Measurements from ENCODE around the gene OR2A2.
A peak's percentile ranks its signal among the peaks of the same experiment; 100 is the strongest.

Gene OR2A2

DNA sequence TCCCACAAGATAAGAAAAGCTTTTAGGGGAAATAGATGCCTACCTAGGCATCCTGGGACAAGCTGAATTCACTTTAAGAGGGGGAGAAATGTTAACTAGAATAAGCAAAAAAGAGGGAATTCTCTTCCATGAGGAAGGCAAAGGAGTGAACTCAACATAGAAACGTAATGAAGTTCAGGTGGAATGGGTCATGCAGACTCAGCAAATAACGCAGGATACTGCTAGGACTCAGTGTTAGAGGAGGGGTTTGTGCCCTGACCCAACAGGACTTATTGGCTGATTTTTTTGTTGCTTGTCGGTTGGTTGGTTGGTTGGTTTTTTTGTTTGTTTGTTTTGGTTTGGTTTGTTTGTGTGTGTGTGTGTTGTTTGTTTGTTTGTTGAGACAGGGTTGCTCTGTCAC lies 22.9 kb downstream of the OR2A2 start:
- Histone ChIP-seq H3K4me2 (ENCODE audit: low read length) (no peak overlapping the region), H3K27ac (ENCODE audit: low read length) (no peak overlapping the region), H4K20me1 (ENCODE audit: insufficient read depth, low read length) (no peaks in the 10 kb centered on the region), H3K79me2 (ENCODE audit: low read length) (no peaks in the 10 kb centered on the region), H3K4me3 (ENCODE audit: low read length) (no peak overlapping the region), H3K36me3 (replicated peaks; ENCODE audit: low read depth, low read length) (no peaks in the 10 kb centered on the region), H2AFZ (ENCODE audit: low read depth, low read length) (no peak overlapping the region), H3K4me1 (ENCODE audit: low read length) (peaks cover 6% of the 10 kb centered on the region), H3K27me3 (ENCODE audit: low read depth, low read length) (peaks cover 11% of the 10 kb centered on the region; the same call in 1 of the 2 replicates), H3K9me3 (ENCODE audit: insufficient read depth, low read length) (no peaks in the 10 kb centered on the region), H3K9ac (ENCODE audit: low read length) (no peak overlapping the region)
- TF ChIP-seq, protein P1, sequence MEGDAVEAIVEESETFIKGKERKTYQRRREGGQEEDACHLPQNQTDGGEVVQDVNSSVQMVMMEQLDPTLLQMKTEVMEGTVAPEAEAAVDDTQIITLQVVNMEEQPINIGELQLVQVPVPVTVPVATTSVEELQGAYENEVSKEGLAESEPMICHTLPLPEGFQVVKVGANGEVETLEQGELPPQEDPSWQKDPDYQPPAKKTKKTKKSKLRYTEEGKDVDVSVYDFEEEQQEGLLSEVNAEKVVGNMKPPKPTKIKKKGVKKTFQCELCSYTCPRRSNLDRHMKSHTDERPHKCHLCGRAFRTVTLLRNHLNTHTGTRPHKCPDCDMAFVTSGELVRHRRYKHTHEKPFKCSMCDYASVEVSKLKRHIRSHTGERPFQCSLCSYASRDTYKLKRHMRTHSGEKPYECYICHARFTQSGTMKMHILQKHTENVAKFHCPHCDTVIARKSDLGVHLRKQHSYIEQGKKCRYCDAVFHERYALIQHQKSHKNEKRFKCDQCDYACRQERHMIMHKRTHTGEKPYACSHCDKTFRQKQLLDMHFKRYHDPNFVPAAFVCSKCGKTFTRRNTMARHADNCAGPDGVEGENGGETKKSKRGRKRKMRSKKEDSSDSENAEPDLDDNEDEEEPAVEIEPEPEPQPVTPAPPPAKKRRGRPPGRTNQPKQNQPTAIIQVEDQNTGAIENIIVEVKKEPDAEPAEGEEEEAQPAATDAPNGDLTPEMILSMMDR (IDR thresholded peaks at IDR 0.05; ENCODE audit: low read depth, low read length) = no peak
- TF ChIP-seq EZH2phosphoT487 (IDR thresholded peaks at IDR 0.05; ENCODE audit: low read depth) = no peak

DNA sequence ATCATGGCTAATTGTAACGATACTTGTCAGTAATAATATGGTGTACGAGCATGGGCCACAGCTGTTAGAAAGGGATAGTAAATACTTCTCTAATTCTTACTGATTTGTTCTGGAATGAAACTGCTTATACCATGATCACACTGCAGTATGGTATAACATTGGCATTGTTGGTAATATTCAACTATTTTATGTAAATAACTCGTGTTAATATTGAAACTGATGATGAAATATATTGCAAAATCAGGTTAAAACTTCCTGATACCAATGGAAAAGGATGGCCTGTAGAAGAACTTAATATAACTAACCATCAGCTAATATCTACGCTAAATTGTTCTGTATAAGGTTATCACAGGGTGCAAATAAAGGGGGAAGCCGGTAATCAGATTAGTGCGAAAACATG lies 23.9 kb downstream of the OR2A2 start:
- no peak overlapping the region for H3K27ac ChIP-seq (ENCODE audit: low read length)
- no peaks in the 10 kb centered on the region for H3K36me3 ChIP-seq (replicated peaks; ENCODE audit: low read depth, low read length)
- TF ChIP-seq, protein P1 (IDR thresholded peaks at IDR 0.05; ENCODE audit: low read depth, low read length) = no peak
- TF ChIP-seq EZH2phosphoT487 (IDR thresholded peaks at IDR 0.05; ENCODE audit: low read depth) = no peak
- H3K27me3 ChIP-seq (ENCODE audit: low read depth, low read length) = peaks cover 11% of the 10 kb centered on the region; the same call in 1 of the 2 replicates
- H3K4me2 ChIP-seq (ENCODE audit: low read length) = 0 out of 2 replicates have a peak overlapping the region, but pooled peaks have one; percentile 11
- no peaks in the 10 kb centered on the region for H3K9me3 ChIP-seq (ENCODE audit: insufficient read depth, low read length)
- no peak overlapping the region for H3K9ac ChIP-seq (ENCODE audit: low read length)
- H3K4me3 ChIP-seq (ENCODE audit: low read length) = no peak overlapping the region
- no peaks in the 10 kb centered on the region for H4K20me1 ChIP-seq (ENCODE audit: insufficient read depth, low read length)
- H3K79me2 ChIP-seq (ENCODE audit: low read length) = no peaks in the 10 kb centered on the region
- peaks cover 6% of the 10 kb centered on the region for H3K4me1 ChIP-seq (ENCODE audit: low read length)
- no peak overlapping the region for H2AFZ ChIP-seq (ENCODE audit: low read depth, low read length)

DNA sequence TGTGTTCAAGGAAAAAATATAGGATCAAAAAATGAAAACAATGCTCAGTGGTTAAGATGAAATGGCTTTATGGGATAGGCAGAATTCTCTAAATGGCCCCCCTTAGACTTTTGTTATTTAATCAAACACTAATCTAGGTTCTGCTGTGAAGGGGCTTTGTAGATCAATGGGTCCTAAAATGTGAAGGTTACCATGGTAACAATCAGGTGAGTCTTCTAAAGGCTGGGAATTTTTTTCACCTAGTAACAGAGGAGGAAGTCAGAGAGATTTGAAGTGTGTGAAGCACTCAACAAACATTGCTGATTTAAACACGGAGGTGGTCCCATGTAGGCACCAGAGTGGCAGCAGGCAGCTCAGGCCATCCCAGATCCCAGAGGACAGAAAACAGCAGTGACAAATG lies 24.7 kb downstream of the OR2A2 start:
- no peak overlapping the region for H3K9ac ChIP-seq (ENCODE audit: low read length)
- no peak overlapping the region for H2AFZ ChIP-seq (ENCODE audit: low read depth, low read length)
- H3K79me2 ChIP-seq (ENCODE audit: low read length) = no peaks in the 10 kb centered on the region
- no peaks in the 10 kb centered on the region for H4K20me1 ChIP-seq (ENCODE audit: insufficient read depth, low read length)
- H3K36me3 ChIP-seq (replicated peaks; ENCODE audit: low read depth, low read length) = no peaks in the 10 kb centered on the region
- H3K4me1 ChIP-seq (ENCODE audit: low read length) = peaks cover 6% of the 10 kb centered on the region
- no peaks in the 10 kb centered on the region for H3K9me3 ChIP-seq (ENCODE audit: insufficient read depth, low read length)
- H3K27ac ChIP-seq (ENCODE audit: low read length) = no peak overlapping the region
- H3K27me3 ChIP-seq (ENCODE audit: low read depth, low read length) = peaks cover 11% of the 10 kb centered on the region; the same call in 1 of the 2 replicates
- TF ChIP-seq, protein P1 (IDR thresholded peaks at IDR 0.05; ENCODE audit: low read depth, low read length) = no peak
- TF ChIP-seq EZH2phosphoT487 (IDR thresholded peaks at IDR 0.05; ENCODE audit: low read depth) = no peak
- no peak overlapping the region for H3K4me3 ChIP-seq (ENCODE audit: low read length)
- no peak overlapping the region for H3K4me2 ChIP-seq (ENCODE audit: low read length)

DNA sequence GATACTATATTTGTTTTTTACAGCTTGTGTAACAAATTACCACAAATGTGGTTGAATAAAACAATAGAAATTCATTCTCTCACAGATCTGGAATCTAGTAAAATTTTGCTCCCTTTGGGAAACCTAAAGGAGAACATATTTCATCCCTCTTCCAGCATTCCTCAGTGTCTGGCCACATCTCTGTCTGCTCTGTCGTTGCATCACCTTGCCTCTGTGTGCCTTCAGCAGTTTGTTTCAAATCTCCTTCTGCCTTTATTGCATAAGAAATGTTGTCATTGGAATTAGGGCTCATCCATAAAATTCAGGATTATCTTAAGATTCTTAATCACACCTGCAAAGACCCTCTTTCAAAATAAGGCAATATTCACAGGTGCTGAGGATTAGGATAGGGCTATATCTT lies 28.1 kb downstream of the OR2A2 start:
- Histone ChIP-seq H3K4me1 (ENCODE audit: low read length) (peaks cover 6% of the 10 kb centered on the region), H3K27me3 (ENCODE audit: low read depth, low read length) (peaks cover 11% of the 10 kb centered on the region; the same call in 1 of the 2 replicates), H4K20me1 (ENCODE audit: insufficient read depth, low read length) (no peaks in the 10 kb centered on the region), H3K4me3 (ENCODE audit: low read length) (no peak overlapping the region), H3K36me3 (replicated peaks; ENCODE audit: low read depth, low read length) (no peaks in the 10 kb centered on the region), H3K79me2 (ENCODE audit: low read length) (no peaks in the 10 kb centered on the region), H3K4me2 (ENCODE audit: low read length) (no peak overlapping the region), H3K9me3 (ENCODE audit: insufficient read depth, low read length) (no peaks in the 10 kb centered on the region), H3K27ac (ENCODE audit: low read length) (no peak overlapping the region), H2AFZ (ENCODE audit: low read depth, low read length) (no peak overlapping the region), H3K9ac (ENCODE audit: low read length) (no peak overlapping the region)
- TF ChIP-seq EZH2phosphoT487 (IDR thresholded peaks at IDR 0.05; ENCODE audit: low read depth) = no peak
- TF ChIP-seq, protein P1 (IDR thresholded peaks at IDR 0.05; ENCODE audit: low read depth, low read length) = no peak
